HCT116 (cell line): ENCODE data around the gene TMEM52B. TPM values are rescaled to one million over a fixed set of nuclear protein-coding genes. Genes with fewer than 3 reads are reported as not detected.

ENCODE experiments used
- total RNA-seq: library from RNA; stranded (reverse); gene quantifications from one replicate; pipeline ENCODE4 v1.2.1, GENCODE V29; 2021; ENCODE audit not compliant: unreplicated experiment

Gene TMEM52B
- total RNA-seq, 1 experiment from 2014 or later: not detected

Other genes starting within 250 kb of the TMEM52B start
- not detected for gene CLEC2A, start 246.7 kb upstream of the TMEM52B start, total RNA-seq
- gene CLEC12A, start 207.6 kb upstream of the TMEM52B start, total RNA-seq: not detected
- not detected for gene CLEC1B, start 179.9 kb upstream of the TMEM52B start, total RNA-seq
- not detected for gene CLEC12B, start 168.4 kb upstream of the TMEM52B start, total RNA-seq
- gene CLEC9A, start 148.3 kb upstream of the TMEM52B start, total RNA-seq: not detected
- not detected for gene CLEC1A, start 80.0 kb upstream of the TMEM52B start, total RNA-seq
- not detected for gene CLEC7A, start 48.8 kb upstream of the TMEM52B start, total RNA-seq
- 0.12 TPM for gene OLR1, start 6.9 kb upstream of the TMEM52B start, total RNA-seq
- gene GABARAPL1, start 33.8 kb downstream of the TMEM52B start, total RNA-seq: 35.5 TPM
- gene KLRD1, start 128.8 kb downstream of the TMEM52B start, total RNA-seq: 0.27 TPM
- 2.3 TPM for gene KLRK1, start 211.0 kb downstream of the TMEM52B start, total RNA-seq
- 2.1 TPM for gene KLRC4, start 230.7 kb downstream of the TMEM52B start, total RNA-seq
- 1.8 TPM for gene KLRC3, start 241.6 kb downstream of the TMEM52B start, total RNA-seq